Left renal pelvis (tissue), 4 donors: ENCODE data around the gene LCORL. TPM values are rescaled to one million over a fixed set of nuclear protein-coding genes. Genes with fewer than 3 reads are reported as not detected.
"Not testable (repeated sequence)": the region's sequence is repeated elsewhere in the genome, so short reads cannot be mapped to it uniquely, and the experiment has no call there.

Experiments
- DNase-seq, 4 donors: peaks; one replicate each; pipeline ENCODE4 v3.0.0-alpha.2; 2013; ENCODE audit warnings: low read depth in 4 of 4, low spot score in 3 of 4
- polyA plus RNA-seq, 4 donors: library from polyadenylated mRNA; unstranded; fragments of 120-200 nt; gene quantifications; one replicate each; pipeline ENCODE4 v1.2.1, GENCODE V29; 2013; ENCODE audit not compliant: insufficient read length in 4 of 4

Gene LCORL
- polyA plus RNA-seq, 4 donors = 13.6 to 35.4 (median 29.6) TPM

DNA sequence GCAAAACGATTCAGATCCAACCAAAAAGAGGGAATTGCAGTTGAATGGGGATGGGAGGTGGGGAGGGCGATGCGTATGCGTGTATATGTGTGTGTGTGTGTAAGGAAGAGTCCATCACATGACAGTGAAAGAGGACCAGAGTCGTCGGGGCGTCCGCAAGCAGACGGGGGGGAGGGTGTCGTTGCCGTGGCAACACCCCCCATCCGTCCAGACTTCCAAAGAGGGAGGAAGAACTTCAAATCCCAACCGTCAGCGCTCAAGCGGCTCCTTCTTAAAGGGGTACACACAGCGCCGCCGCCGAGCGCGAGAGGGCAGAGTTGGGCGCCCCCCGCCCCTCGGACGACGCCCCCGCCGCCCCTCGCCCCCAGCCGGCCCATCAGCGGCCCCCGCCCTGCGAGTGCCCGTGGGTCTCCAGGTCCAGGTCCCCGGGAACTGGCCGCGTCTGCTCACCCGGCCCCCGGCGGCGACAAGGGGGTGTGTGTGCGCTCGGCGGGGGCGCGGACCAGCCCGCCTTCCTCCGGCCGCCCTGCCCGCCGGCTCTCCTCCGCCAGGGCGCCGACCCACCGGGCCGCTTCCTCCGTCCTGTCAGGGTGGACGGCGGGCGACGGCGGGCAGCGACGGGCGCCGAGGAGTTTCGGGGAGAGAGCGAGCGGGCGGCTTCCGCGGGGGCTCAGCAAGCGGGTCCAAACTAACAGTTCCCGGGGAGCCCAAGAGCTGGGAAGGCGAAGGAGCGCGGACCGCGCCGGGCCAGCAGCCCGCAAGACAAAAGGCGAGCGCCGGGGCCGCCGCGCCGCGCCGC is 685 bp downstream of the LCORL start:
- DNase-seq = peak in 3 of 4 donors; percentile 61 to 69 (median 67)

DNA sequence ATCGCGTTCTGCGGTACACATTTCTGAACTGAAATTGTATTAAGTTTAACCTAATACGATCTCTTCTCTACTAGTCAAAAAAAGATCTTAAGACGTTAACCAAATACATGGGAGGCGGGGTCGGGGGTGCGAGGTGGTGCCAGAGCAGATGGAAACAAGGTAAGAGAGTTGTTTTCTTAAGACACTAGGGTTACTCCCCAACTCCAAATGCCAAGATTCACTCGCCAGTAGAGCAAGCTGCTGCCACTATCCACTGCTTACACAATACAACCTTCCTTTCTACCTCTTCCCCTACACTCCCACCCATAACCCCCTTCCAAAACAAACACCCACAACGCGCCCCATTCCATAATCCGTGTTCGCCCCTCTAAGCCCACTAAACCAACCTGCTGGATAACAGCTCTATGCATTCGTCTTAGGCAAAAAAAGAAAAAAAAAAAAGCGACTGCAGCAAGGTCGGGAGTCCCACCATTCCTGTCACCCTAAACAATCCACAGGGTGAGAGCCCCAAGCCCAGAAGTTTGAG is 1.3 kb downstream of the LCORL start:
- DNase-seq = peak in 1 of 4 donors; percentile 2

DNA sequence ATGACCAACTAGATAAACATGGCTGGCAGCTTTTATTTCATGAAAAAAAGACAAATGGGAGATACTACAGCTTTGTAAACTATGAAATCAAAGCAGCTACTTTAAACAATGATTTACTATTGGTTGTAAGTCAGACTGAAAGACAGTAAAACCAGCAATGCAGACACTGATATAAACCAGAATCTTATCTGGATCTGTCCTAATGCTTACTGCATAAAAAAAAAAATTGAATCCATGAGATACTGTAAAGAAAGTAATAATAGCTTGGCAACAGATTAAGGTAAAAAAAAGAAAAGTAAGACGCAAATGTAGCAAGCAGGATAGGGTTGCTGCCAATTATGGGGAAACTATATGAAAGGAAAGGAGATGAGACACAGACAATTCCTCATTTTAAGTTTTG is 7.3 kb downstream of the LCORL start:
- no peak for DNase-seq

GRCh38 chr4:18012807-18013462 is 8.6 kb downstream of the LCORL start:
- DNase-seq = no peak

DNA sequence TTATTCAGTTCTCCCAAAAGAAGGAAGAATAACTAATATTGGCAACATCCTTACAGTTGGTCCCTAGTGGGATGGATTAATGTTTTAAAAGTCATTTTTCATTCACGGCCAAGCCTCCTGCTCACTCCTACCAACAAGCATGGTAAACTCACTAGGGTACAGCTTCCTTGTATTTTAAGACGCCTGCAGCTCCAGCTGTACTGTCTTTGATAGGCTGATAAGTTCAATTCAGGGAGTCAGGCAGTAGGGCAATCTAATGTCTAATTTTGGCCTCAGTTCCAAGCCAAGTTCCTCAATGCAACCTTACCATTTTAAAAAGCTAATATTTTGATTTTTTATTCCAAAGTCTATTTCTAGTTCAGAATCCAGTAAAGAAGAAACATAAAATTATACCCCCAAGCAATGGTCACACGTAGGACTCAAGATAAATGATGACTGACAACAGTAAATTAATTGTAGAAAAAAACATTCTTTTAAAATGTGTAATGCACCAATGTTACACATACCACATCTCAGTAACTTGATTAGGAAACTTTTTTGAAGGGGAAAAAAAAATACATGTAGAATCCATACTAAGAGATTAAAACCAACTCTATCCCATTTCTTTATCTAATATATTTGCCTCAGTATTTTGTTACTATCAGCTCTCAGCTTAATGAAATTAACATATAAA is 9.3 kb downstream of the LCORL start:
- DNase-seq = no peak

DNA sequence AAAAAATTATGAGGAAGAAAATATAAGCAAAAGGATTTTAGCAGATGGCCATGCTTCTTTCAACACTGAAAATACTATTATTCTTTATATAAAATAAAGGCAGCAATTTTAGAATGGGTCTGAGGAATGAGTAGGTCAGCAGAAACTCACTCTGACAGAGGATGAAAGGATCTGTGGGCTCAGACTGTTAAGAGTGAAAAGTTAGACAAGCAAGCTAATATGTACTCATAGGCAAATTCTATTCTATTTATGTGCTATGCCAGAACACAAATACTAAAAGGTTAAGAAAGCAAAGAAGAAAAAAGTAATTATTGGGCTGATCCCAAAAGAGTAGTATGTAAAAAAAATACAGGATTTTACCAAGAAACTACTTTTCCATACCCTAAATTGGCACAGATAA is 13.9 kb downstream of the LCORL start:
- no peak for DNase-seq

GRCh38 chr4:18006432-18006831 is 15.1 kb downstream of the LCORL start:
- not testable (repeated sequence) for DNase-seq

- DNase-seq = no peak
Observed at GRCh38 chr4:17997129-17997528, 24.4 kb downstream of the LCORL start.

- no peak for DNase-seq
Observed at GRCh38 chr4:17995165-17995564, 26.4 kb downstream of the LCORL start.

- no peak for DNase-seq
Observed at GRCh38 chr4:17985832-17986231, 35.7 kb downstream of the LCORL start.

- DNase-seq = no peak
Observed at GRCh38 chr4:17981063-17981462, 40.5 kb downstream of the LCORL start.

DNA sequence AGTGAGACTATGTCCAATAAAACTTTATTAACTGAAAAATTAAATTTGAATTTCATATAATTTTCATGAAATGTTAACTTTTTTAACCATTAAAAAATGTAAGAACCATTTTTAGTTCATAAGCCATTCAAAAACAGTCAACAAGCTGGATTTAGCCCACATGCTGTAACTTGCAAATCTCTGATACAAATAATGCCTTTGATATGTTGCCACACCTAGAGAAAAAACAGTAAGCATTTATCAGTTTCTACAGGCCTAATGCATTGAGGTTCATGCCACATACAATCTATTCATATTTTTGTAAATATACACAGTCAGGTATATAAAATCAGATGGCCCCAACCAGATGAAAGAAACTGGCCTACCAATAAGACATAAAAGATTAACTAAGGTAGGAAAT is 52.8 kb downstream of the LCORL start:
- DNase-seq = no peak

DNA sequence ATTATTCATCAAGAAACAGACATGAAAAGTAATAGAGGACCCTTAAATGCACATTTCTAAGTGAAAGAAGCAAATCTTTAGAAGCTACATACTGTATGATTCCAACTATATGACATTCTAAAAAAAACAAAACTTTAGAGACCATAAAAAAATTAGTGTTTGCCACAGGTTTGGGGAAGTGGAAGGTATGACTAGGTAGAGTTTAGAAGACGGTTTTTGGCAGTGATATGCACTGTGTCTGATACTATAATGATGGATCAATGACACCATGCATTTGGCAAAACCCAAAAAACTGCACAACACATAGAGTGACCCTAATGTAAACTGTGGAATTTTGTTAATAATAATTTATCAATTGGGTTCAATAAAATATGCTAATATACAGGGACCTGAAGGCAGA is 54.5 kb downstream of the LCORL start:
- no peak for DNase-seq

DNA sequence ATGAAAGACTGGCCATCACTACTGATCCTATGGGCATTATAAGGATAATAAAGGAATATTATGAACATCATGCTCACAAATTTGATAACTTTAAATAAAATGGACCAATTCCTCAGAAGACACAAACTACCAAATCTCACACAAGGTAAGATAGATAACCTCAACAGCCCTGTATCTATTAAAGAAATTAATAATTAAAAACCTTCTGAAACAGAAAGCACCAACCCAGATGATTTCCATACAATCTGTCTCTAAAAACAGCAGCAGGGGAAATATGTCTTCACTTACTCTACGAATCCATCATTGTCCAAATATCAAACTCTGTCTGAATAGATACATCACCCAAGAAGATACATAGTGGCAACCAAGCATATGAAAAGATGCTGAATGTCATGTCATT is 55.2 kb downstream of the LCORL start:
- DNase-seq = no peak

- DNase-seq = no peak
Observed at GRCh38 chr4:17964576-17964975, 57.0 kb downstream of the LCORL start.

DNA sequence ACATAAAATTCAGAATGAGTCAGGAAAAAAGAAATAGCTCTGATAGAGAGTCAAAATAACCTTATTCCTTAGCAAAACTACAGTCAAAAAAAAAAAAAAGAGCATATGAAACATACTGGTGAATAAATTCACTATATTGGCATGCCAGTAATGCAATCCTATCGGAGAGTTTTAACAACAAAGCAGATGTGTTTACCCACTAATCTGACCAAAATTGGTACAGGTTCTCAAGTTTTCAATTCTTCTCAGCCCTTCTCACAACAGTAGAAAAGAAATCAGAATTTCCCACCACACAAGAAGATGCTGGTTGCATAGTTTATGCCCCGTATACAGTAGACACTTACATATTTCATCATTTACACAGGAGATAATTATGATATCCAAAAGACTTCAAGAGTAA is 59.4 kb downstream of the LCORL start:
- no peak for DNase-seq

DNA sequence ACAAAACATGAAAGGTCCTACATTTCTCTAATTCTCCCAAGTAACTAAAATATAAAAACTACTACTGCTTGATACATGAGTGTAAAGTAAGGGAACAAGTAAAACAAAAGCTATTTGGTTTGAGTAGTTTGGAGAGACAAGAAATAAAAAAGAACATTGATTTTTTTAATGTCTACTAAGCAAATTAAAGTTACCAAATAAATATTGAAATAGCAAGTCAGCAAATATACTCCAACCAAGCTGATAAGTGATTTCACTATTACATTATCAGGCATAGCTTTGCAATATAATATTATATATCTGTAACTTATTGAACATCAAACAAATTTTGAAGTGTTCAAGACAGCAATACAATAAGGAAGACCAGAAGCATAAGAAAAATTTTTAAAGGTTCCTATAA is 60.3 kb downstream of the LCORL start:
- DNase-seq = no peak

DNA sequence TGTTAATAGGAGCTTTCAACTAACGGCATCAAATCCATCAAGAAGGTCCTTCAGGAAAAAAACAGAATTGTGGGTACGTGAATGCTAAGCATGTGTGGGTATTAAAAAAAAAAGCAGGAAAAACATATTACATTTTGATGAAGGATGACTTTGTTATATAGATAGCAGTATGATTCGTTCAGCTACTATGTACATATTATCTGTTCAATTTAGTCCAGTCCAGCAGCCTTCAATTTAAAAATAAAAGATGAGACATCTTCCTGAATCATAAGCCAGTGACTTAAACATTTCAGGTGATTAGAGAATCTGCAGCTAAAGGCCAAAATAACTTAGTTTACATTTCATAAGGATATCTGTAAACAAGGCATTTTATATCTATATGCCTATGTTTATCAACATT is 63.4 kb downstream of the LCORL start:
- no peak for DNase-seq

DNA sequence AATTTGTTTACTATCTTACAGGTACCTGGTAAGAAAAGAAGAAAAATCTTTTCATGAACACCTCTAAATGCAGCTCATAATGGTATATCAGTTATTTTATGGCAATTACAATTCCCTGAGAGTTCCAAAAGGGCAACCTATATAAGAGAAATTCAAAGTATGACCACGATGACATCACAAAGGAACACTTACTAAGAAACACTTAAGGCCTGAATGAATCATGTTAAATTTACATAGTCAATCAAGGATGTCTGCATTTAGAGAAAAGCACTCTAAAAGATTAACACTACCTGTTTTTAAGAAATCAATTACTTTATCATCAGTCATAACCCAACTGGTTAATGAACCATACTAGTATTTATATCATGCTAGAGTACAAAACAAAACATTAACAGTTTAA is 63.9 kb downstream of the LCORL start:
- no peak for DNase-seq

DNA sequence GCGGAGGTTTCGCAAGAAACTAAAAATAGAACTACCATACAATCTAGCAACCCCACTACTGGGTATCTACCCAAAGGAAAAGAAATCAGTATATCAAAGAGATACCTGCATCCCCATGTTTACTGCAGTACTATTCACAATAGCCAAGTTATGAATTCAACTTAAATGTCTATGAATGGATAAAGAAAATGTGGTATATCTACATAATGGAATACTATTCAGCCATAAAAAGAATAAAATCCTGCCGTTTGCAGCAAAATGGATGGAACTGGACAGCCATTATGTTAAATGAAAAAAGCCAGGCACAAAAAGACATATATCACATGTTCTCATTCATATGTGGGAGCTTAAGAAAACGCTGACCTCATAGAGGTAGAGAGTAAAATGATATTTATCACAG is 65.3 kb downstream of the LCORL start:
- DNase-seq = no peak

- DNase-seq = no peak
Observed at GRCh38 chr4:17945303-17945702, 76.3 kb downstream of the LCORL start.

- DNase-seq = no peak
Observed at GRCh38 chr4:17941731-17942130, 79.8 kb downstream of the LCORL start.
